Measurements from ENCODE around the gene TRAF3. TPM values are rescaled to one million over a fixed set of nuclear protein-coding genes. Genes with fewer than 3 reads are reported as not detected.

TRAF3 gene, protein sequence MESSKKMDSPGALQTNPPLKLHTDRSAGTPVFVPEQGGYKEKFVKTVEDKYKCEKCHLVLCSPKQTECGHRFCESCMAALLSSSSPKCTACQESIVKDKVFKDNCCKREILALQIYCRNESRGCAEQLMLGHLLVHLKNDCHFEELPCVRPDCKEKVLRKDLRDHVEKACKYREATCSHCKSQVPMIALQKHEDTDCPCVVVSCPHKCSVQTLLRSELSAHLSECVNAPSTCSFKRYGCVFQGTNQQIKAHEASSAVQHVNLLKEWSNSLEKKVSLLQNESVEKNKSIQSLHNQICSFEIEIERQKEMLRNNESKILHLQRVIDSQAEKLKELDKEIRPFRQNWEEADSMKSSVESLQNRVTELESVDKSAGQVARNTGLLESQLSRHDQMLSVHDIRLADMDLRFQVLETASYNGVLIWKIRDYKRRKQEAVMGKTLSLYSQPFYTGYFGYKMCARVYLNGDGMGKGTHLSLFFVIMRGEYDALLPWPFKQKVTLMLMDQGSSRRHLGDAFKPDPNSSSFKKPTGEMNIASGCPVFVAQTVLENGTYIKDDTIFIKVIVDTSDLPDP
- 10 to 100 TPM; 19.8 to 39.4 TPM for total RNA-seq
- 10 to 100 TPM; 44.5 to 46.3 TPM for polyA plus RNA-seq (ENCODE audit: insufficient read length in 2 of 2)
- long read RNA-seq, donor 1, full-length matches to known transcripts = 5 of 5 reads
- long read RNA-seq, donor 1, partial matches to known transcripts = 0 of 5 reads
- long read RNA-seq, donor 1, other reads (novel, unspliced or antisense) = 0 of 5 reads
- long read RNA-seq, donor 2 = 0 reads
- long read RNA-seq, donor 3, full-length matches to known transcripts = 5 of 10 reads
- long read RNA-seq, donor 3, partial matches to known transcripts = 5 of 10 reads
- long read RNA-seq, donor 3, other reads (novel, unspliced or antisense) = 0 of 10 reads
- long read RNA-seq, donor 4, partial matches to known transcripts = 0 of 1 reads
- long read RNA-seq, donor 4, other reads (novel, unspliced or antisense) = 0 of 1 reads

DNA sequence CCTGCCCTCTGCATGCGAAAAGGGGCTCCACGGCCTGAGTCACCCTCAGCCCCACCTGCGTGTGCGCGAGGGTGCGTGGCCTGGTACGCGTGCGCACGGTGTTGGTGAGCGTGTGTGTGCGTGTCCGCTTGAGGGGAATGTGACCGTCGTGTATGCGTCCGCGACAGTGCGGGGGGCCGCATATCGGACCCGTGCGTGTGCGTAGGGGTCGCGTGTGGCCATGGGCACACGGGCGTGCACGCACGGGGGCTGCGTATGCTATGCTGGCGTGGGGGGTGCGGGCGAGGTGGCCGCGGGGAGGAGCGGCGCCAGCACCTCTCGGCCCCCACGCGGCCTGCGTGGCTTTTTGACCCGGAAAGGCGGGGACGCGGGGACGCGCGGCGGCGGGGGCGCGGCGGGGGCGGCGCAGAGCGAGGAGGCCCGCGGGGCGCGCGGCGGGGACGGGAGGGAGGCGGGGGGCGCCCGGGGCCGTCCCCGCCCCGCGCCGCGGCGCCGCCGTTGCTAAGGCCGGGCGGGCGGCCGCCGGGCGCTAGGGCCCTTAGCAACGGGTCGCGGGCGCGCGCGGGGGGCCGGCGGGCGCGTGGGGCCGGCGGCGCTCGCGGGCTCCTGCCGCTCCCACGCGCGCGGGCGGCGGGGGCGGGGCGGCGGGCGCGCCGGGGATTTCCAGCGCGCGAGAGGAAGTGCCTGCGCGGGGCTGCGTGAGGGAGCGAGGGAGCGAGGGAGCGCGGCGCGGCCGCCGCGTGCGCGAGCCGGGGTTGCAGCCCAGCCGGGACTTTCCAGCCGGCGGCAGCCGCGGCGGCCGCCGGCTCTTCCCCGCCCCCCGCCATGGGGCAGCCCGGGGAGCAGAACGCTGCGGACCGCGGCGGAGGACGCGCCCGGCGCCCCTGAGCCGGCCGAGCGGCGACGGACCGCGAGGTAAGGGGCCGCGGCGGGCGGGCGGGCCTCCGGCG lies at the start of gene TRAF3:
TRAF3 (plus strand) TSS at position 689 of the 950 bp plus-strand sequence. CDS start 92,753 bp downstream, outside the sequence.
- DNase-seq (ENCODE audit: low read depth in 4 of 6, low spot score in 6 of 6) = peak in 2 of 6 donors; percentile 81 to 85

DNA sequence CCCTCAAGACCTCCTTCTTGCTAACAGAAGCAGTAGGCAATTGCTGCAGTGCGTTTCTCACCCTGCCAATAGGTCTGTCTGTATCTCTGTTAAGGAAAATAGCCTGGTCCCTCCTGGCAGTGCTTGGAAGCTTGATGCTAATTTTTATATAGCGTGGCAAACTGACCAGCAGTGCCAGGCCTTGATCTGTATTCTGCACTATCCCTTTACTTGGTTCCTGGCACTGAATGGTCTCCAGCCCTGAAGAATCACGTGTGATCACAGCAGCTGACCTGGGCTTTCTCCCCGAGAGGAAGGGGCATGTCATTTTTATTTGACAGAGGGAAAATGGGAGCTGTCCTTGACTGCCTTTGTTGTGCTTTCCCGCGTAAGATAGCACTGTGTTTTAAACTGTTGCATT lies 48.7 kb upstream of the TRAF3 start:
- Histone ChIP-seq H3K36me3 (ENCODE audit: control insufficient read depth, insufficient read depth, low read length) (peaks cover 37% of the 10 kb centered on the region), H3K27me3 (ENCODE audit: control insufficient read depth, insufficient read depth, low read length) (no peaks in the 10 kb centered on the region), H3K4me1 (ENCODE audit: control insufficient read depth, insufficient read depth, low read length) (peaks cover 19% of the 10 kb centered on the region), H3K9me3 (ENCODE audit: control insufficient read depth, insufficient read depth, low read length) (no peaks in the 10 kb centered on the region), H3K27ac (ENCODE audit: low read depth, low read length) (peak overlapping the region; percentile 53), H3K4me3 (ENCODE audit: low read depth, low read length) (no peak overlapping the region)
- peak in 5 of 6 donors; percentile 19 to 68 (median 24) for DNase-seq (ENCODE audit: low read depth in 4 of 6, low spot score in 6 of 6)
- WGBS (ENCODE audit: insufficient coverage) = 43% methylated on average over 2 of the region's 6 CpGs

More for the DNA sequence above, at the start of gene TRAF3:
- Histone ChIP-seq H3K27me3 (ENCODE audit: control insufficient read depth, insufficient read depth, low read length) (no peaks in the 10 kb centered on the region), H3K4me1 (ENCODE audit: control insufficient read depth, insufficient read depth, low read length) (peaks cover 20% of the 10 kb centered on the region), H3K36me3 (ENCODE audit: control insufficient read depth, insufficient read depth, low read length) (no peaks in the 10 kb centered on the region), H3K9me3 (ENCODE audit: control insufficient read depth, insufficient read depth, low read length) (no peaks in the 10 kb centered on the region), H3K27ac (ENCODE audit: low read depth, low read length) (peak within 1 kb of the TSS; percentile 64), H3K4me3 (ENCODE audit: low read depth, low read length) (peak within 1 kb of the TSS; percentile 60)
- 10% methylated on average over 163 of the region's 163 CpGs for WGBS (ENCODE audit: insufficient coverage)

DNA sequence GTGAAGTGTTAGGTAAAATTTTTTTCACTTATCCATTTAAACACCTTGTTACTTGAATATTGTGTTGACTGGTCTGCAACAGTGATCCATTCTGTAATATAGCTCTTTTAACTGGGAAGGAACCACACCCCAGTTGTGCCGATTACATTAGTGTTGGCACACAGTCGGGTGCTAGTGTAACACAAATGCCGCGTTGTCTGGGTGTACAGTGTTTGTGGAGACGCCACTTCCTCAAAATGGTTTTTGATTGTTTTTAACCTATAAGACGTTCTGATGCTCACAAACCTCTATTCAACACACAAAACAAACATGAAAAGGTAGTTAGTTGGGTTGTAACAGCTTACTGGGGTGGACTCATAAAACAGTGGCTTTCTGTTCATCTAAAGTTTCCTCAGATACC lies 48.0 kb upstream of the TRAF3 start:
- Histone ChIP-seq H3K27ac (ENCODE audit: low read depth, low read length) (no peak overlapping the region), H3K4me3 (ENCODE audit: low read depth, low read length) (no peak overlapping the region), H3K9me3 (ENCODE audit: control insufficient read depth, insufficient read depth, low read length) (no peaks in the 10 kb centered on the region), H3K27me3 (ENCODE audit: control insufficient read depth, insufficient read depth, low read length) (no peaks in the 10 kb centered on the region), H3K4me1 (ENCODE audit: control insufficient read depth, insufficient read depth, low read length) (peaks cover 19% of the 10 kb centered on the region), H3K36me3 (ENCODE audit: control insufficient read depth, insufficient read depth, low read length) (peaks cover 37% of the 10 kb centered on the region)
- DNase-seq (ENCODE audit: low read depth in 4 of 6, low spot score in 6 of 6) = no peak
- no CpG with 5 or more reads among the region's 6 CpGs for WGBS (ENCODE audit: insufficient coverage)

DNA sequence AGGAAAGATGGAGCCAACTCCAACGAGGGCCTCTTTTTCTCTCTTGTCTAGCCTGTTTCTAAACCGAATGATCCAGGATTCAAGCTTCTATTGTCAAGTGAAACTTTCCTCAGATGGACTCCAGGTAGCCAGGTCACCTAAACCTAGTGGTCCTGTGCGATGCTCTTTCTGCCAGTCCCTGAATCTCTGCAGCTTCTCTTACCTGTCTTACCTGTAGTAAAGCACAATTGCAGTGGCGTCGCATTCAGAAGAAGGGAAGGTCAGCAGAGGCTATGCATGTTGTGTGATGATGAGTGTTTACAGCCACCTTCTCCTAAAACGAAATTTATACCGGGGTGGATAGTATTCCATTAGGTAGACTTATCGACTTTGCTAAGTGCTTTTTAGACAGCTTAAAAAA lies 47.4 kb upstream of the TRAF3 start:
- Histone ChIP-seq H3K4me1 (ENCODE audit: control insufficient read depth, insufficient read depth, low read length) (peaks cover 19% of the 10 kb centered on the region), H3K27ac (ENCODE audit: low read depth, low read length) (no peak overlapping the region), H3K4me3 (ENCODE audit: low read depth, low read length) (no peak overlapping the region), H3K9me3 (ENCODE audit: control insufficient read depth, insufficient read depth, low read length) (no peaks in the 10 kb centered on the region), H3K36me3 (ENCODE audit: control insufficient read depth, insufficient read depth, low read length) (peaks cover 37% of the 10 kb centered on the region), H3K27me3 (ENCODE audit: control insufficient read depth, insufficient read depth, low read length) (no peaks in the 10 kb centered on the region)
- no peak for DNase-seq (ENCODE audit: low read depth in 4 of 6, low spot score in 6 of 6)
- WGBS (ENCODE audit: insufficient coverage) = 97% methylated on average over 6 of the region's 8 CpGs

DNA sequence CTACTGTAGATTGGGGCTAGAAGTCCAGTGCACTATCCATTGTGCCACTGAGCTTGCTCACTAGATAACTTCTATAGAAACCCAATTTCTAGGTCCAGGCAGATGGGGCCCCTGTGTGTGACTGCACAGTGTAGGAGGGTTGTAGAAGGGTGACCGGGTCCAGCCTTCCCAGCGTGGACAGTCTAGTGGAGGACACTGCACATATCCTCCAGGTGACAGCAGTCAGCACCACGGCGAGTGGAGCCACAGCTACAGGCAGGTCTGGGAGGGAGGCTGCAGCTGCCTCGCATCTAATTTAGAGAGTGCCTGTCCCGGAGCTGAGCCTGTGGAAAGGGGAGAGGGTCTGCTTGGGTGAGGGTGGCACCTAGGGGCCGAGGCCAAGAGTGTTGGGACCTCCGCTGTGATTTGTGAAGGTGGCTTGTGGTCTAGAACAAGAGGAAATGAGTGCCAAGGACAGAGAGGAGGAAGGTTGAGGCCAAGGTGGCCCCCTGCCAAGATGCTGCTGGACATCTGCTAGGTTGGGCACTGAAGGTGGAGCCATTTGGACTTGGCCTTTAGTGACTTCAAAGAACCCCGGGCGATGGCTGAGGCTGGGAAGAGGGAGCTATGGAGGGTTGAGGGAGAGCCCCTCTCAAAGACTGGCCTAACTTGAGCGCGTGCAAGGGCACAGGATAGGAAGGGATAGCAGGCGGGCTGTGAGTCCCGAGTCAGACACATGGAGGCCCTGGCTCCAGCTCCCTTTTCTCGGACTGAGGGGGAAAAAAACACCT lies 46.0 kb upstream of the TRAF3 start:
- H3K4me3 ChIP-seq (ENCODE audit: low read depth, low read length) = no peak overlapping the region
- H3K9me3 ChIP-seq (ENCODE audit: control insufficient read depth, insufficient read depth, low read length) = no peaks in the 10 kb centered on the region
- H3K36me3 ChIP-seq (ENCODE audit: control insufficient read depth, insufficient read depth, low read length) = peaks cover 25% of the 10 kb centered on the region
- 91% methylated on average over 14 of the region's 15 CpGs for whole genome bisulfite sequencing (ENCODE audit: insufficient coverage)
- no peak for DNase-seq (ENCODE audit: low read depth in 4 of 6, low spot score in 6 of 6)
- H3K27ac ChIP-seq (ENCODE audit: low read depth, low read length) = no peak overlapping the region
- no peaks in the 10 kb centered on the region for H3K27me3 ChIP-seq (ENCODE audit: control insufficient read depth, insufficient read depth, low read length)
- peaks cover 19% of the 10 kb centered on the region for H3K4me1 ChIP-seq (ENCODE audit: control insufficient read depth, insufficient read depth, low read length)

DNA sequence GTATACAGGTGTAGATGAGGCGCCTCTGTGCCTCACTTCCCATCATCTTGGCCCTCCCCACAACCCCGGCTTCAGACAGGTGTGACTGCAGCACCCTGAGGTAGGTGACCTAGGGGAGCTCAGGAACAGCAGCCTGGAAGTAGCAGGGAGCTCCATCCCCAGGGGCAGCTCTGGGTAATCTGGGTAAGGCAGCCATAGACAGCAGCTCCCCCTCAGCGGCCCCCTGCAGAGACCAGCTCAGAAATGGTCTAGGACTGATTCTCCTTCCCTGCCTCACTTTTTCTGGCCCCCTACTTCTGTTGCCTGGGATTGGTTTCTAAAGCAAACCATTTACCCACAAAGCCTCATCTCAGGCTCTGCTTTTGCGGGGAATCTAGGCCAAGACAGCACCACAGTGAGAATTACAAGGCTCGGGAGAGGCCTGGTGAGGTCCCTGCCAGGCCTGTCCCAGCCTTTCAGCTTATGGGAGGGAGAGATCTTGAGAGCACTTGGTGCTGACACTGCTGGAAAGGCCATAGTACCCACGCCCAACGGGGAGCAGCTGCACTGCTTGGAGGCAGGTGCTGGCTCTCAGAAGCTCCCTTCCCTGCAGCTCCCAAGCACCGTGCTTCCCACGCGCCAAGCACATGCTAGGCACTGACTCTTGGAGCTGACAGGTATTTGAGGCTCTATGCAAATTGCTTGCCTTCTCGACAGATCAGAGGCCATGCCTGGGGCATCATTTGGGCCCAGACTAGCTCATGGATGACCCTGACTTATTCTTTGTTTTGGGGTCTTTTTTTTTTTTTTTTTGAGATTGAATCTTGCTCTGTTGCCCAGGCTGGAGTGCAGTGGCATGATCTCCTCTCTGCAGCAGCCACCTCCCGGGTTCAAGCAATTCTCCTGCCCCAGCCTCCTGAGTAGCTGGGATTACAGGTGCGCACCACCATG lies 45.1 kb upstream of the TRAF3 start:
- no peak overlapping the region for H3K27ac ChIP-seq (ENCODE audit: low read depth, low read length)
- H3K4me1 ChIP-seq (ENCODE audit: control insufficient read depth, insufficient read depth, low read length) = peaks cover 19% of the 10 kb centered on the region
- H3K4me3 ChIP-seq (ENCODE audit: low read depth, low read length) = no peak overlapping the region
- 70% methylated on average over 11 of the region's 13 CpGs for WGBS (ENCODE audit: insufficient coverage)
- DNase-seq (ENCODE audit: low read depth in 4 of 6, low spot score in 6 of 6) = no peak
- H3K9me3 ChIP-seq (ENCODE audit: control insufficient read depth, insufficient read depth, low read length) = no peaks in the 10 kb centered on the region
- H3K36me3 ChIP-seq (ENCODE audit: control insufficient read depth, insufficient read depth, low read length) = peaks cover 20% of the 10 kb centered on the region
- H3K27me3 ChIP-seq (ENCODE audit: control insufficient read depth, insufficient read depth, low read length) = no peaks in the 10 kb centered on the region

DNA sequence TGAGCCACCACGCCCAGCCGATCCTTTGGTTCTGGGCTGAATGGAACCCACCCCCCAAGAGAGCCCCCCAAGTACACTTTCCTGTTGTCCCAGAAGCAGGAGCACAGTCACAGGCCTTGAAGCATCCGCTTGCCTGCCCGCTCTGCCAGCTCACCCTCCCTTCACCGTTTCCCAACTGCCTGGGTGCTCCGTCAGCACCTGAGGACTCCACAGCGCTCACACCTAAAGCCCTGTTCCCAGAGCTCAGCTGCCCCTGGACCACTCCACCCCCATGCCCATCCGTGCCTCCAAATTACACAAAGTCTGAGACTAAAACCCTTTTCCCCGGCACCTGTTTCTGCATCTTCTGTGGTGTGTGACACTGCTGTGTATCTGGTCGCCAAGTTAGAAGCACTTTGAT lies 44.3 kb upstream of the TRAF3 start:
- Histone ChIP-seq H3K27me3 (ENCODE audit: control insufficient read depth, insufficient read depth, low read length) (no peaks in the 10 kb centered on the region), H3K4me1 (ENCODE audit: control insufficient read depth, insufficient read depth, low read length) (peaks cover 14% of the 10 kb centered on the region), H3K36me3 (ENCODE audit: control insufficient read depth, insufficient read depth, low read length) (peaks cover 25% of the 10 kb centered on the region), H3K9me3 (ENCODE audit: control insufficient read depth, insufficient read depth, low read length) (no peaks in the 10 kb centered on the region), H3K4me3 (ENCODE audit: low read depth, low read length) (no peak overlapping the region), H3K27ac (ENCODE audit: low read depth, low read length) (no peak overlapping the region)
- DNase-seq (ENCODE audit: low read depth in 4 of 6, low spot score in 6 of 6) = no peak
- over 99% methylated on average over 8 of the region's 10 CpGs for WGBS (ENCODE audit: insufficient coverage)

DNA sequence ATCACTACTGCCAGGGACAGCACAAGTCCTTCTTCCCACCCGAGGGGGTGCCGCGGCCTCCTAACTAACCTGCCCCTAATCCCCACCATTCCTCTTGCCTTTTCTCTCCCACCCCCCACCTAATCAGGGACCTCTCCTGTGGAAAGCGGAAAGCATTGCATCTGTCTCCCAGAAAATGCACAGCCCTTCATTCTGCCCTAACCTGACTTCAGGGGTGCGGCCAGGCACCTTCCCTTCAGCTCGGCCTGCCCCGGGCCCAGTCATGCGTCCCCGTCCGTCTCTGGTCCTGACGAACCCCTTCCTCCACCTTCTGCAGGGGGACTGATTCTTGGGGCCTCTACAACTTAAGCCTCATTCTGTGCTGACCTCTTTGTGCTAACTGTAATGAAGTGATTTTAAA lies 43.9 kb upstream of the TRAF3 start:
- H3K36me3 ChIP-seq (ENCODE audit: control insufficient read depth, insufficient read depth, low read length) = peaks cover 27% of the 10 kb centered on the region
- WGBS (ENCODE audit: insufficient coverage) = 82% methylated on average over 6 of the region's 11 CpGs
- no peak overlapping the region for H3K4me3 ChIP-seq (ENCODE audit: low read depth, low read length)

More for the DNA sequence above, 43.9 kb upstream of the TRAF3 start:
- Histone ChIP-seq H3K4me1 (ENCODE audit: control insufficient read depth, insufficient read depth, low read length) (peaks cover 11% of the 10 kb centered on the region), H3K27ac (ENCODE audit: low read depth, low read length) (no peak overlapping the region), H3K9me3 (ENCODE audit: control insufficient read depth, insufficient read depth, low read length) (no peaks in the 10 kb centered on the region), H3K27me3 (ENCODE audit: control insufficient read depth, insufficient read depth, low read length) (no peaks in the 10 kb centered on the region)
- no peak for DNase-seq (ENCODE audit: low read depth in 4 of 6, low spot score in 6 of 6)
